Measurements from ENCODE around the gene ATP12A.
A peak's percentile ranks its signal among the peaks of the same experiment; 100 is the strongest.

The ATP12A gene

GRCh38 chr13:24691381-24691780 is 11.2 kb downstream of the ATP12A start:
- Histone ChIP-seq H3K4me3 (ENCODE audit: low read length) (no peak overlapping the region), H3K4me1 (ENCODE audit: insufficient read depth, low read length) (peaks cover 7% of the 10 kb centered on the region; the same call in 1 of the 2 replicates), H3K27me3 (ENCODE audit: insufficient read depth, low read length) (no peaks in the 10 kb centered on the region), H3K9ac (ENCODE audit: low read depth, low read length) (no peak overlapping the region), H3K9me3 (ENCODE audit: insufficient read depth, low read depth, low read length) (no peaks in the 10 kb centered on the region), H3K27ac (ENCODE audit: low read depth, low read length) (no peak overlapping the region), H3K36me3 (ENCODE audit: insufficient read depth, low read length) (no peaks in the 10 kb centered on the region)
- 92% methylated on average over 5 of the region's 5 CpGs for WGBS

GRCh38 chr13:24692561-24692960 is 12.4 kb downstream of the ATP12A start:
- no peak overlapping the region for H3K4me3 ChIP-seq (ENCODE audit: low read length)

GRCh38 chr13:24693862-24694471 is 13.8 kb downstream of the ATP12A start:
- WGBS, result 43% methylated on average over 17 of the region's 17 CpGs

More at GRCh38 chr13:24692561-24692960, 12.4 kb downstream of the ATP12A start:
- Histone ChIP-seq H3K9ac (ENCODE audit: low read depth, low read length) (no peak overlapping the region), H3K27ac (ENCODE audit: low read depth, low read length) (no peak overlapping the region), H3K9me3 (ENCODE audit: insufficient read depth, low read depth, low read length) (no peaks in the 10 kb centered on the region), H3K27me3 (ENCODE audit: insufficient read depth, low read length) (no peaks in the 10 kb centered on the region), H3K4me1 (ENCODE audit: insufficient read depth, low read length) (peaks cover 7% of the 10 kb centered on the region; the same call in 1 of the 2 replicates), H3K36me3 (ENCODE audit: insufficient read depth, low read length) (no peaks in the 10 kb centered on the region)
- WGBS, result 73% methylated on average over 4 of the region's 4 CpGs

GRCh38 chr13:24694907-24695306 is 14.7 kb downstream of the ATP12A start:
- H3K9me3 ChIP-seq (ENCODE audit: insufficient read depth, low read depth, low read length), result no peaks in the 10 kb centered on the region
- H3K9ac ChIP-seq (ENCODE audit: low read depth, low read length), result no peak overlapping the region
- H3K27ac ChIP-seq (ENCODE audit: low read depth, low read length), result no peak overlapping the region
- H3K36me3 ChIP-seq (ENCODE audit: insufficient read depth, low read length), result no peaks in the 10 kb centered on the region
- no peaks in the 10 kb centered on the region for H3K4me1 ChIP-seq (ENCODE audit: insufficient read depth, low read length)
- WGBS, result 90% methylated on average over 12 of the region's 12 CpGs
- H3K4me3 ChIP-seq (ENCODE audit: low read length), result no peak overlapping the region
- H3K27me3 ChIP-seq (ENCODE audit: insufficient read depth, low read length), result no peaks in the 10 kb centered on the region

More at GRCh38 chr13:24693862-24694471, 13.8 kb downstream of the ATP12A start:
- H3K27me3 ChIP-seq (ENCODE audit: insufficient read depth, low read length), result no peaks in the 10 kb centered on the region
- H3K27ac ChIP-seq (ENCODE audit: low read depth, low read length), result no peak overlapping the region
- no peaks in the 10 kb centered on the region for H3K9me3 ChIP-seq (ENCODE audit: insufficient read depth, low read depth, low read length)
- no peaks in the 10 kb centered on the region for H3K4me1 ChIP-seq (ENCODE audit: insufficient read depth, low read length)
- no peaks in the 10 kb centered on the region for H3K36me3 ChIP-seq (ENCODE audit: insufficient read depth, low read length)
- H3K4me3 ChIP-seq (ENCODE audit: low read length), result no peak overlapping the region
- no peak overlapping the region for H3K9ac ChIP-seq (ENCODE audit: low read depth, low read length)

- no peaks in the 10 kb centered on the region for H3K36me3 ChIP-seq (ENCODE audit: insufficient read depth, low read length)
- no peak overlapping the region for H3K9ac ChIP-seq (ENCODE audit: low read depth, low read length)
- 95% methylated on average over 12 of the region's 12 CpGs for WGBS
- no peak overlapping the region for H3K27ac ChIP-seq (ENCODE audit: low read depth, low read length)
- no peaks in the 10 kb centered on the region for H3K9me3 ChIP-seq (ENCODE audit: insufficient read depth, low read depth, low read length)
- no peak overlapping the region for H3K4me3 ChIP-seq (ENCODE audit: low read length)
- H3K4me1 ChIP-seq (ENCODE audit: insufficient read depth, low read length), result no peaks in the 10 kb centered on the region
- H3K27me3 ChIP-seq (ENCODE audit: insufficient read depth, low read length), result no peaks in the 10 kb centered on the region
Measured at GRCh38 chr13:24698686-24699085, 18.5 kb downstream of the ATP12A start.

- Histone ChIP-seq H3K4me3 (ENCODE audit: low read length) (no peak overlapping the region), H3K9me3 (ENCODE audit: insufficient read depth, low read depth, low read length) (no peaks in the 10 kb centered on the region), H3K27me3 (ENCODE audit: insufficient read depth, low read length) (no peaks in the 10 kb centered on the region), H3K36me3 (ENCODE audit: insufficient read depth, low read length) (no peaks in the 10 kb centered on the region), H3K4me1 (ENCODE audit: insufficient read depth, low read length) (no peaks in the 10 kb centered on the region), H3K27ac (ENCODE audit: low read depth, low read length) (no peak overlapping the region), H3K9ac (ENCODE audit: low read depth, low read length) (no peak overlapping the region)
- WGBS, result 88% methylated on average over 5 of the region's 5 CpGs
Measured at GRCh38 chr13:24699541-24699940, 19.3 kb downstream of the ATP12A start.

GRCh38 chr13:24700539-24700938 is 20.3 kb downstream of the ATP12A start:
- Histone ChIP-seq H3K27ac (ENCODE audit: low read depth, low read length) (no peak overlapping the region), H3K4me1 (ENCODE audit: insufficient read depth, low read length) (no peaks in the 10 kb centered on the region), H3K27me3 (ENCODE audit: insufficient read depth, low read length) (no peaks in the 10 kb centered on the region), H3K9me3 (ENCODE audit: insufficient read depth, low read depth, low read length) (no peaks in the 10 kb centered on the region), H3K9ac (ENCODE audit: low read depth, low read length) (no peak overlapping the region), H3K36me3 (ENCODE audit: insufficient read depth, low read length) (no peaks in the 10 kb centered on the region), H3K4me3 (ENCODE audit: low read length) (no peak overlapping the region)
- 96% methylated on average over 8 of the region's 8 CpGs for WGBS

GRCh38 chr13:24706886-24707585 is 26.8 kb downstream of the ATP12A start:
- H3K4me3 ChIP-seq (ENCODE audit: low read length), result no peak overlapping the region
- no peaks in the 10 kb centered on the region for H3K4me1 ChIP-seq (ENCODE audit: insufficient read depth, low read length)
- H3K9ac ChIP-seq (ENCODE audit: low read depth, low read length), result no peak overlapping the region
- H3K36me3 ChIP-seq (ENCODE audit: insufficient read depth, low read length), result no peaks in the 10 kb centered on the region
- H3K9me3 ChIP-seq (ENCODE audit: insufficient read depth, low read depth, low read length), result no peaks in the 10 kb centered on the region
- WGBS, result 93% methylated on average over 14 of the region's 14 CpGs
- H3K27ac ChIP-seq (ENCODE audit: low read depth, low read length), result no peak overlapping the region
- no peaks in the 10 kb centered on the region for H3K27me3 ChIP-seq (ENCODE audit: insufficient read depth, low read length)

GRCh38 chr13:24709186-24709913 is 29.1 kb downstream of the ATP12A start:
- Histone ChIP-seq H3K9me3 (ENCODE audit: insufficient read depth, low read depth, low read length) (no peaks in the 10 kb centered on the region), H3K36me3 (ENCODE audit: insufficient read depth, low read length) (no peaks in the 10 kb centered on the region), H3K4me3 (ENCODE audit: low read length) (no peak overlapping the region), H3K27ac (ENCODE audit: low read depth, low read length) (no peak overlapping the region), H3K27me3 (ENCODE audit: insufficient read depth, low read length) (no peaks in the 10 kb centered on the region), H3K9ac (ENCODE audit: low read depth, low read length) (no peak overlapping the region), H3K4me1 (ENCODE audit: insufficient read depth, low read length) (no peaks in the 10 kb centered on the region)
- WGBS, result 88% methylated on average over 18 of the region's 18 CpGs

- no peaks in the 10 kb centered on the region for H3K9me3 ChIP-seq (ENCODE audit: insufficient read depth, low read depth, low read length)
- no peaks in the 10 kb centered on the region for H3K27me3 ChIP-seq (ENCODE audit: insufficient read depth, low read length)
- H3K27ac ChIP-seq (ENCODE audit: low read depth, low read length), result no peak overlapping the region
- no peak overlapping the region for H3K4me3 ChIP-seq (ENCODE audit: low read length)
- H3K4me1 ChIP-seq (ENCODE audit: insufficient read depth, low read length), result peaks cover 7% of the 10 kb centered on the region; the same call in 1 of the 2 replicates
- no peaks in the 10 kb centered on the region for H3K36me3 ChIP-seq (ENCODE audit: insufficient read depth, low read length)
- H3K9ac ChIP-seq (ENCODE audit: low read depth, low read length), result no peak overlapping the region
- 91% methylated on average over 2 of the region's 2 CpGs for WGBS
Measured at GRCh38 chr13:24713022-24713421, 32.8 kb downstream of the ATP12A start.

- H3K4me3 ChIP-seq (ENCODE audit: low read length), result 0 out of 2 replicates have a peak overlapping the region, but pooled peaks have one; percentile 10
- peaks cover 7% of the 10 kb centered on the region; the same call in 1 of the 2 replicates for H3K4me1 ChIP-seq (ENCODE audit: insufficient read depth, low read length)
- no peaks in the 10 kb centered on the region for H3K36me3 ChIP-seq (ENCODE audit: insufficient read depth, low read length)
- no peak overlapping the region for H3K9ac ChIP-seq (ENCODE audit: low read depth, low read length)
- H3K9me3 ChIP-seq (ENCODE audit: insufficient read depth, low read depth, low read length), result no peaks in the 10 kb centered on the region
- 35% methylated on average over 5 of the region's 5 CpGs for WGBS
- H3K27ac ChIP-seq (ENCODE audit: low read depth, low read length), result peak overlapping the region; percentile 53; the same call in 1 of the 2 replicates
- H3K27me3 ChIP-seq (ENCODE audit: insufficient read depth, low read length), result no peaks in the 10 kb centered on the region
Measured at GRCh38 chr13:24716011-24716410, 35.8 kb downstream of the ATP12A start.

All from HUES64 (cell line).